Measurements from ENCODE around the gene SUPT20H.

- TF ChIP-seq, protein P1, sequence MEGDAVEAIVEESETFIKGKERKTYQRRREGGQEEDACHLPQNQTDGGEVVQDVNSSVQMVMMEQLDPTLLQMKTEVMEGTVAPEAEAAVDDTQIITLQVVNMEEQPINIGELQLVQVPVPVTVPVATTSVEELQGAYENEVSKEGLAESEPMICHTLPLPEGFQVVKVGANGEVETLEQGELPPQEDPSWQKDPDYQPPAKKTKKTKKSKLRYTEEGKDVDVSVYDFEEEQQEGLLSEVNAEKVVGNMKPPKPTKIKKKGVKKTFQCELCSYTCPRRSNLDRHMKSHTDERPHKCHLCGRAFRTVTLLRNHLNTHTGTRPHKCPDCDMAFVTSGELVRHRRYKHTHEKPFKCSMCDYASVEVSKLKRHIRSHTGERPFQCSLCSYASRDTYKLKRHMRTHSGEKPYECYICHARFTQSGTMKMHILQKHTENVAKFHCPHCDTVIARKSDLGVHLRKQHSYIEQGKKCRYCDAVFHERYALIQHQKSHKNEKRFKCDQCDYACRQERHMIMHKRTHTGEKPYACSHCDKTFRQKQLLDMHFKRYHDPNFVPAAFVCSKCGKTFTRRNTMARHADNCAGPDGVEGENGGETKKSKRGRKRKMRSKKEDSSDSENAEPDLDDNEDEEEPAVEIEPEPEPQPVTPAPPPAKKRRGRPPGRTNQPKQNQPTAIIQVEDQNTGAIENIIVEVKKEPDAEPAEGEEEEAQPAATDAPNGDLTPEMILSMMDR (conservative IDR thresholded peaks at IDR 0.05): no peak
- TF ChIP-seq ZFX (IDR thresholded peaks at IDR 0.05): no peak
These were observed 41.2 kb upstream of the SUPT20H start for GRCh38 chr13:37100731-37101130.
